HG02938 (cell line): ENCODE data around the gene ADAMTS17.

ENCODE experiments used
- ATAC-seq: cut with Tn5 transposase; IDR thresholded peaks from one replicate; pipeline ENCODE4 v1.9.1; 2021; ENCODE audit warnings: mild to moderate bottlenecking, moderate library complexity; ENCODE audit not compliant: unreplicated experiment

ADAMTS17 gene

DNA sequence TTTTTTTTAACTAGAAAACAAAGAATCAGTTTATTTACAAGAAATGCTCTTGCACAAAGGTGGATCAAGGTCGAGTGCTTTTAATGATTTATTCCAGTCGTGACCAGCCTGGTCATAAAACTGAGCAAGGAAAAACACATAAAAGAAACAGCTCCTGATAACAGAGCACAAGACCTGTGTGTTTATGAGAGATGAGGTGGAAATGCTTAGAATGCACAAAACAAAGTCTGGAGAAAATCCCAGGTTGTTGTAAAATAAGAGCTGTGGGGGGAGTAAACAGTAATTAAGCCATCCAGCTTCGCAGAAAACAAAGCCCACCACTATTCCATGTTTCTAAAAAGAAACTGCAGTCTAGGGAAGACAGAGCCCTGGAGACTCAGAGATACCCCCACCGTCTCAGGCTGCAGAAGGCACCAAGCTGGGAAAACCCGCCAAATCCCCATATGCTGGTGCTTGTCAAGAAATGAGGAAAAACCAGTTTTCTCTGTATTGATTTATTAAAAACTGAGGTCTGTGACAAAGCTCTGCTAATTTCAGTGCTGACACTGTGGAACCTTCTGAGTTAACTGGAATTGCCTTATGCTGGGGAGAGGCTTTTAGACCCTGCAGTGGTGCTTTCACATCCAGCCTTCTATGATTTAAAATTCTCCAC lies 139.3 kb downstream of the ADAMTS17 start:
- no peak for ATAC-seq

DNA sequence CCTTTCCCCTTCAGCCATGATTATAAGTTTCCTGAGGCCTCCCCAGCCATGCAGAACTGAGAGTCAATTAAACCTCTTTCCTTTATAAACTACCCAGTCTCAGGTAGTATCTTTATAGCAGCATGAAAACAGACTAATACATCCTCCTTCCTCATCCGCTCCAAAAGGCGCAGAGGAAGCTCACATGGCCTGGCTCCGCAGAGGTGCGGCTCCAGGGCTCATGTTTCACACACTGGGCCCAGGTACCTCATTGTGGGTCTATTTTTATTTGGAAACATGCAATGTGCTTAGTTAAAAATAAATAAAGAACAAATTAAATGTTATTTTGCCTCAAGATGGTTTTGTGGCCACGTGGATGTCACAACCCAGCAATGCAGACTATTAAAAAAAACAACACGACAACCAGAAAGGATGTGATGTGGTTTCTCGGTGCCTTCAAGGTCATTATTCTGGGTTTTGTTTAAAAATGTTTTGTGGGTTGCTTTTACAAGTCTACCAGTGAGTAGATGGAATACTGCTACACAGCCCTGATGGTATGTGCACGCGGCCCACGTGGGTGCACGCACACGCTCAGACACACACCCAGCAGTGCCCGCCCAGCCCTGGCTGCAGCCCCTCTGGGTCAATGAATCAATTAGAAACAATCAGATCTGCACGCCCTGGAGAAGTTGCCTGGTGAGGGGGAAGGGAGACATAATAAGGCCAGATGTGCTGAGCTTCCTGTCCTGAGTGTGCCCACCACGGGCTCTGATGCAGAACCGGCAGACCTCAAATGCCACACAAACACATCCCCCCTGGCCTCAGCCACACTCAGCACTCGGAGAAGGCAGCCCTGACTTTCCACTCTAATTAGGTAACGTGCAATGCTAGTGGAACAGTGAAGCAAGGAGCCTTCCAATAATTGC lies 140.1 kb downstream of the ADAMTS17 start:
- no peak for ATAC-seq

DNA sequence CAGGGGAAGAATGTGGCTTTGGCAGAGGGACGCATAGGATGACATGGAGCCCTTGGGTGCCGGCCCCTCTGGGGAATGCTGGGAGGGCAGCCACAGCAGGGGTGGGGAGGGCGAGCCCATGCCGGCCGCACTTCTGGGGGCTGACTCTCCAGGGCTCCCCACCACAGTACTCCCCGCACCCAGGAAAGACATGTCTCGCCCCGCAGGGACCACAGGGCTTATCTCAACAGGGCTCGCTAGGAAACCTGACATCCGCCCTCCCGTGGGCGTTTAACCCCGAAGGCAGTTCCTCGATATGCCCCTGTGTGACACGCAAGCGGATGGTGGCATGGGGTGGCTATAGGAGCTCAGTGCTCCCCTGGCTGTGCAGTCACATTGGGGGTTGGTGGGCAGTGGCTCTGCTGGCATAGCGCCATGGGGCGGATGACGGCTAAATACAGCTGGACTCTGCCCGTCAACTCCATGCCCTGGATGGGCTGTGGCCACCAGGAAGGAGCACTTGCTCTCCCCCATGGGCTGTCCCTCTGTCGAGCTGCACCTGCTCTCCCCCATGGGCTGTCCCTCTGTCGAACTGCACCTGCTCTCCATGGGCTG lies 141.4 kb downstream of the ADAMTS17 start:
- ATAC-seq, result no peak

DNA sequence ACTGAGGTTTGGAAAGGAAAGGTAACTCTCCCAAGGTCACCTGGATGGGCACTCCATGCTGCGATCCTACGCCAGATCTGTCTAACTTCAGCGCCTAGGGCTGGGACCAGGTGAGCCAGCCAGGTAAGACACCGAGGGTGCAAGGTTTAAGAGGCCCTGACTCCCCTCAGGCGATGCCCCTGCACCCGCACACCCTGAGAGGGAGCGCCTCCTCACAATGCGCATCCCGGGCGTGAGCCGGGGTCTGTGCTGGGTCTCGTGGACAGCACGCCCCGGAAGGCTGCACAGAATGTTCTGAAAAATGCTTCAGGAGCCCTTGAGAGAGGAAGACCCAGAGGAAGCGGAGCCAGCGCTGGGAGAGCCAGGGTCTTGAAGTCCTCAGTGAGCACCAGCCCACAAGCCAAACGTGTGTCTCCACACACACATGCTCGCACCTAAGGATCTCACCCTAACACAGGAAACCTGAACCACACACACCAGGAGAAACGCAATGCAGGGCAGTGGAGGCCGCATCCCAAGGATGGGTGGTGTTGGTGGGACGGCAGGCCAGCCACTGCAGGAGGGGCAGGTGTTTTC lies 142.0 kb downstream of the ADAMTS17 start:
- ATAC-seq, result no peak

DNA sequence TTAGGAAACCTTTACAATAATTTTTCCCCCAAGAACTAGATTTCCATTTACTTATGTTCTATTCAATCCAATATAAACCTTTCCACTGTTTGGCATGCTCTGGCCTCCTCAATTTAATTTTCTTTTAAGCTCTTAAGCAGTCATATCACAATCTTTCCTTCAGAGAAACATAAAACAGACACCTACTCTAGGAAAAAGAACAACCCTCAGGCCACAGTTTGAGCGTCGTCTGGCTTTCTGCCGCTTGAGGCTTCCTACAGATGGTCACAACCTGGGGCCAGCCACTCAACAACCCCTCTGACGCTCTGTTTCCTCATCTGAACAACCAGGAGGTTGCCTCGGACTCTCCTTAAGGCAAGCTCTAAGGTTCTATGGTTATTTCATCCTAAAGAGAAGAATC lies 143.3 kb downstream of the ADAMTS17 start:
- ATAC-seq, result no peak

DNA sequence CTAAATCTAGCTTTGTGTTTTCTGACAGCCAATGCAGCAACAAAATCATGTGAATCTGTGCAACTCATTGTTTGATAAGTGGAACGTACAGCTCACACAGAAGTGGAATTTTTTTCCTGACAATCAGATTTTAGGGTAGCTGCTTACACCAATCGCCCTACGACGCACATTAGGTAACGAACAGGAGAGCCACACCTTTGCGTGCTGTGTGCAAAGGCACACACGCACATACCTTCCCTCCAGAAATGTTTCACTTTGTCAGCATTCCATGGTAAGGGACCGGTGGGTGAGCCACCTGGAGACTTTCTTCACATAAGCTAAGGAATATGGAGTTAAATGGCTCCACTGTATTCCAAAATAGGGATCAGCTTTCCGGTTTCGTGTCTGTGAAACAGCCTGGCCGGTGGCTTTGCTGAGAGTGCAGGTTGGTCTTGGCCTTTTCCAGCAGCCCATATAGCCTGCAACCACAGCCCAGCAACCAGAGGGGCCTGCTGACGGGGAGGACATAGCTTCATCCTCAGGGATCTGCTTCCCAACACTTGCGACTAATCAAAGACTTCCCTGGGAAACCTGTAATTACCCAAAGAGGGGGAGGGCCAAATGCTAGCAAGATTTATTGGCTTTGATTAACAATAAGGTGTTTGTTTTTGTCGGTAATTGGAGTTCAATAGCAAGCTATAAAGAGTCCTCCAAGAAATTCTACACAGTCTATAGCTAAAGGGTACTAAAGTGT lies 145.3 kb downstream of the ADAMTS17 start:
- ATAC-seq, result no peak

DNA sequence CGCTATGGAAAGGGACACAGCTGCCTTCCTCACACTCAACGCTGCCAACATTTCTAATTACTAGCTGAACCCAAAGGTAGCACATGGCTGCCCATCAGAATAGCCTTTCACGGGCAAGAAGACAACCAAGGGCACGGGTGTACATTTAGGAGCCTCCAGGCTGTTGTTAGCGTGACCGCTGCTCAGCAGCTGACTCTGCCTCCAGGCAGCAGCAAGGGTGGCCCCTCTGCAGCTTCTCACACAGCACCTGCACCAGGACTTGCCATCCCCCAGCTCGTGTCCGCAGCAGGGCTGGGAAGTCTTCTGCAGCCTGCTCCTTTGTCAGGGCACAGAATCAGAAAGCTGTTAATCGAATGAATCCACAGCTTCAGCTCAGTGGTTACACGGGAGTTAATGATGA lies 146.8 kb downstream of the ADAMTS17 start:
- ATAC-seq, result no peak

DNA sequence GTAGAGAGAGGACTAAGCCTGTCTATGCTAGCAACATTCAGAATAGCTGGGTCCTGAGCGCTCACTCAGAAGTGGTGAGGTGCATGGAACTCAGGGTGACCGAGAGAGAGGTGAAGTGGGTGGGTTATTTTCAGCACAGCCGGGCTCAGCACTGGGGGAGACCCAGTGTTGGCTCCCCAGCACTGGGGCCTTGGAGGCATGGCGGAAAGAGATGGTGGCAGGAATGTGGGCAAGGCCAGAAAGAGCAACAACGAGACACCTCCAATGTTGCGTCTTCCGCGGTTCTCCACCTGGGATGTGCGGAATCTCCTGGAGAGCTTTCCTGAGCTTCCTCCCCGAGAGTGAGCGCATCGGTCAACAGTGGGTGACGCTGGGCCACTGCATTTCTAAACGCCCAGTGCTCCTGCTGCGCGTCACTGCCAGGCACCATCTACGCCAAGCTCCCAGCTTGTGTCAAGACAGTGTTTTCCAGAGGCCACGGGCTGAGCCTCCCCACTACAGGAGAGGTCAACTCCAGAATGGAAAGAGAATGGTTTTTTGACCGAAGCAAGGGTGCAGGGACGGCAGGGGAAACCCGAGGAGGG lies 148.4 kb downstream of the ADAMTS17 start:
- no peak for ATAC-seq

DNA sequence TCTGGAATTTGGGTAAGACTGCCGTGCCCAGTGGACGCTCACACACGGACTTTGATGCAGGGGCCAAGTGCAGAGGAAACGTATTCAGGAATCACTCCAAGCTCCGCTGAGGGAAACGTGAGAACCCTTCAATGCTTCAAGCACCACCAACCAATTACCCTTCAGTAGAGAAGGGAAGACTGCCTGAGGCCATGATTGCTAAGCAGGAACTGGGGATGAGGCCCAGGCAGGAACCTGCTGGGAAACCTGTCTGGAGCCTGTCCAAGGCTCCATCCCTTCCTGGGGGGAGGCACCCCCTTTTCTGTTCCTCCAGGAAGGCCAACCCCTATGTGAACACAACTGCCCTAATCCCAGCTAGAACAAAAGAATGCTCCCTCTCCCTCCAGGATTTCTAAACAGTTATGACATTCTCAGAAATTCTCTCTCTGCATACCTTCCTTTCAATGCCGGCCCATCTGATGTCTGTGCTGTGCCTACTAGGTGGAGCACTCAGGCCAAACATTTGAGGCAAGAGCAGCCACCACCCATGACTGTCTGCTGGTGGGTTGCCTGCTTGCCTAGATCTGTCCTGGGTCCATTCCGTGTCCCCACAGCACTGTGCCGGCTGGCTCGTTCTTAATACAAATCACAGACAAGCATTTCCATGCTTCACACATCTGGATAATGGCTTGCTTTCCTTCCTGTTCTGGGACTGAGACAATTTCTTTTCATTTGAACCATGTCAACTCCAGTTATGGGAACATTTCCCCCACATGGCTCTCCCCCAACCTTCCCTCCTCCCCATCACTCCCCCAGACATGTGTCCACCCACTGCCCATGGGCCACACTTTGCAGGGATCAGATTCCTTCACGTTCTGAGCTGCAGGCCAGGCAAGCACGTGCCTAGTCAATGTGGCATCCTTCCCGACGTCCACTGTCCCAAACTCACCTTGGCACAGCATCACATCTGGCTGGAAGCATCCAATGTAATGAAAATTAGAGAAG lies 149.4 kb downstream of the ADAMTS17 start:
- no peak for ATAC-seq

DNA sequence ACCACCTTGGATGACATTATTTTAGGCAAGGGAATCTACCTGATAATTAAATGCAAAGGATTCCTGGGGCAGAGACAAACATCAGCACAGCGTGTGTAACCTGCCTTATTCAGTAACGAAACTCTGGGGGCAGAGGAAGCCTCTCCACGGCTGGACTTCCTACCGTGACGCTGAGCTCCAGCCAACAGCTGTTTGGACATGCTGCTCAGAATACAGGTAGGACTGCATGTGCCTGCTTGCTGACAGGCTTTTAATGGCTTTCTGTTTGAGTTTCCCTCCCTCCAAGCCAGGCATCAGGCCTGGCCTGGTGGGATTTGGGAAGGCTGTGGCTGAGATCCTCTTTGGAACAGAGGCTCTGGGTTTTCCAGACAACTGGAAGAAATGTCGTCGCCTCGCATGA lies 150.6 kb downstream of the ADAMTS17 start:
- no peak for ATAC-seq

DNA sequence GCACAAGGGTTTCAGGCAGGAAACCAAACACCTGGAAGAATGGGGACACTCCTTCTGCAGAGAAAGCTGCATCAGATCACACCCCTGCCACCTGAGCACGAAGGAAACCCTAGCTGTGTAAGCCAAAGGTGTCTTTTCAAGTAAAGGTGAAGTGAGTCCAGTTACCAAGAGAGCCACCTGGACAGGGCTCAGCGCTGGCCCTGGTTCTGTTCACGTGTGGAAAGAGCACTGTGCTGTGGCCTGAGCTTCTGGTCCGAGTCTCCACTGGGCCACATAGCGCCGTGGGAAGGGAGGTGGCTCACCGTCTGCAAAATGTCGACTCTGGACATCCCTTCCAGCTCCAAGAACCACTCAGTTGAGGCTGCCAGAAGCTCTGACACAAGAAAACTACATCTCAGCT lies 151.1 kb downstream of the ADAMTS17 start:
- no peak for ATAC-seq

DNA sequence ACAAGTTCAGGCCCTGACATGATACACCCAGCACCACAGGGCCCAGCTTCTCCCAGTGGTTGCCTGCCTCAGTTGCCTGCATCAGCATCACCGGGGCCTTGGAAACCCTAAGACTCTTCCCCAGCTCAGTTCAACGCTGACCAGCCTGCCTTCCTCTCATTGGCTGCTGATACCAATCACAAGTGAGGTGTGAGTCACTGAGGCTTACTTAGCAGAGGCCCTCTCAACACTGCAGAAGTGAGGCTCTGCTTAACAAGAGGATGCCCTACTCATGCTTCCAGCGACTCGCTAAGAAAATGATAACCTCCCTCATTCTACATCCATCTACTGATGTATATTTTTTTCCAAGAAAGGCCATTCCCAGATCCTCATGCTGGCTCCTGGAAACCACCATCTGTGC lies 151.9 kb downstream of the ADAMTS17 start:
- no peak for ATAC-seq

DNA sequence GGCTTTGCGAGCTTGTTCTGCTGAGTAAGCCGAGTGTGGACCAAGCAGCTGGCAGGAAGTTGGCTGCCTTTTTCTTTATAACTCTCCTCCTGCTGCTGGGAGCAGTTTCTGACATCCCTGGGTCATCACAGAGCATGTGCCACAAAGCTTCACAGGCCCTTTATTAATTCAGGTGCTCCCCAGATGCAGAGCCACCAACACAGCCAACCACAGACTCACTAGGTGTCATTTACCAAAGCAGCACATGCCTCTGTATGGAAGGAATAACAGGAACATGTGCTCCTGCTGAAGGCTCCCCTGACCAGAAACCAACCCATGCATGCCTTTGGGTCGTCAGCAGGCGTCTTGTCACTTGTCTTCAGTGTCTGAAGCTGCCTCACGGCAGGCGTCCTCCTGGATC lies 152.5 kb downstream of the ADAMTS17 start:
- ATAC-seq, result no peak

DNA sequence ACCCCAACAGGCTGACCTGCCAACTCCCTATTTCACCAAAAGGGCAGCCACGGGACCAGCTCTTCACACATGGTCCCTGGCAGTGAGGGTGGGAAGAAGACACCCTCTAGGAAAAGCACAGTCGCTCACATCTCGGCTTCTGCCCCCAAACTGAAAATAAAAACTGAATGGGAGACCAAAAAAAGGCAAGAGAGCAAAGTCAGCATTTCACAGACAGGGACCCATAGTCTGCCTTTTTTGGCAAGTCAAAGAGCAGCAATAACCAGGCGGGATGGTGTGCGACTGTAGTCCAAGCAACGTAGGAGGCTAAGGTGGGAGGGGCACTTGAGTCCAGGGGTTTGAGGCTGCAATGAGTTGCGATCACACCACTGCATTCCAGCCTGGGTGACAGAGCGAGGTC lies 154.1 kb downstream of the ADAMTS17 start:
- no peak for ATAC-seq

DNA sequence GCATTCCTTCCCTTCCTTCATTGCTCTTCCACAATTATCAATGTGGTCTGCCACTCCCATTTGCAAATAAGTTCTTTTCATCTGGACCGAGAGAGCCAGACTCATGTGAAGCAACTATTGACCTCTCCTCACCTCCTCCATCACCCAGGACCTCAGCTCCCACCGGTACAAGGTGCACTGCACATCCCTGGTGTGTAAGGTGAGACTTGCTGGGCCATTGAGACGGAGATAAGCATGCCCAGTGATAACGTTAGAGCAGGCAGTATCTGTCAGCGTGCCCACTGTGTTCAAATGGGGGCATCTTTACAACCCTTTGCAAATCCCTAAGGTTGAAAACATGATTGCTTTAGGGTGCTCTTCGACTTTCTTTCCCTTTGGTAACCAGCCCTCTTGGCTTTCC lies 154.8 kb downstream of the ADAMTS17 start:
- no peak for ATAC-seq

DNA sequence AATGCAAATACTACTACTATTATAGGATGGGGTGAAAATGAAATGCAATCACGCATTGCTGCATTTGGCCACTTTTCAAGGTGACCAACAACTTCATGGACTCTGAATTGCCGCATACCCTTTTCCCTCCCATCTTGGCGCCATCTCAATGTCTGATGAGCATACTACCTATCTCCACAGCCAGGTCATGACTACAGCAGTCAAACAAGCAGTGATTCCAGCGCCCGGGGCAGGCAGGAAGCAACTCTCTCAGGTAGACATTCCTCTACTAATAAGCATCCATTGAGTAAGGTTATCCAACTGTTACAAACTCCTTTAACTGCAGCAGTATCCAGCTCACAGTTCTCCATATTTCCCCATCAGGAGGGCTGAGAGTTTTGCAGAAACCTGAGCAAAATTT lies 155.4 kb downstream of the ADAMTS17 start:
- ATAC-seq, result no peak

DNA sequence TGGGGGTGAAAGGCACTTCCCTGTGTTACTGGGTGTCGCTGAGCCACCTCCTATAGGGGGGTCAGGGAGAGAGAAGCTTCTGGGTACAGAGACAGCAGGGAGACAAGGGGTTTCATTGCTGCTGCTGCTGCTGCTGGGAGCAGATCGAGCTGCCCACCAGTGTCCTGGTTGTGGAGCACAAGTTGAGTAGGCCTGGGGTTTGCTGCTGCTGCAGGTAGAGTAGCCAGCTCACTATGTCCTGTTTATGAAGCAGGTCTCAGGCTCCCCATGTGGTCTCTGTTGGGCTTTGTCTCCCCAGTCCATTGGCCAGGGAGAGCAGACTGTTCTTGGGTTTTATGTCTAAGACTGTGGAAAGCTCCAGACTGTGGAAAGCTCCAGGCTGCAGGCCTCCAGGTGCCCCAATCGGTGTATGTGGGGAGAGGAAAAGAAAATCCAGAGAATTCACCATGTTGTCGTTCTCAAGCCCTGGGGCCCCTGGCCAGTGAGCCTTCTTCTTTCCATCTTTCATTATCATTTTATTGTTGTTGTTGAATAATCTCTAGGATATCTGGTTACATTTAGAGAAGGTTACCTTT lies 157.8 kb downstream of the ADAMTS17 start:
- no peak for ATAC-seq

DNA sequence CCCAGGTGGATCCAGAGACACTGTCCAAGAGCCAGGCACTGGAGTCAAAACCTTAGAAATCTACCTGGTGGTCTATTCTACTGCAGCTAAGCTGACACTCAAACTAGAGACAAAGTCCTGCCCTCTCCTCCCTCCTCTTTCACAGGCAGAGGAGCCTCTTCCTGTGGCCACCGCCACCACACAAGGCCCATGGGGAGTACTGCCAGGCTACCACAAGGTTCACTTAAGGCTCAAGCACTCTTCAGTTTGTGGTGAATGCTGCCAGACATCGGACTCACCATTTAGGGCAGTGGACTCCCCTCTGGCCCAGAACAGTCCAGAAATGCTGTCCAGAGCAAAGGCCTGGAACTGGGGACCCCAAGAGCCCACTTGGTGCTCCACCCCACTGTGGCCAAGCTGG lies 160.9 kb downstream of the ADAMTS17 start:
- ATAC-seq, result no peak
